Stimulated activated CD4-positive, alpha-beta T cell treated with anti-CD3 and anti-CD28 coated beads, TNF-alpha, amount 100 ng/mL, for 1 hour (primary cell): ENCODE measurements around the gene TRIB2.

Experiments used
- DNase-seq, 3 donors: peaks; one replicate each; pipeline ENCODE4 v3.0.0-alpha.2; 2020; ENCODE audit warnings: low read depth in 3 of 3, low spot score in 1 of 3

Gene TRIB2

DNA sequence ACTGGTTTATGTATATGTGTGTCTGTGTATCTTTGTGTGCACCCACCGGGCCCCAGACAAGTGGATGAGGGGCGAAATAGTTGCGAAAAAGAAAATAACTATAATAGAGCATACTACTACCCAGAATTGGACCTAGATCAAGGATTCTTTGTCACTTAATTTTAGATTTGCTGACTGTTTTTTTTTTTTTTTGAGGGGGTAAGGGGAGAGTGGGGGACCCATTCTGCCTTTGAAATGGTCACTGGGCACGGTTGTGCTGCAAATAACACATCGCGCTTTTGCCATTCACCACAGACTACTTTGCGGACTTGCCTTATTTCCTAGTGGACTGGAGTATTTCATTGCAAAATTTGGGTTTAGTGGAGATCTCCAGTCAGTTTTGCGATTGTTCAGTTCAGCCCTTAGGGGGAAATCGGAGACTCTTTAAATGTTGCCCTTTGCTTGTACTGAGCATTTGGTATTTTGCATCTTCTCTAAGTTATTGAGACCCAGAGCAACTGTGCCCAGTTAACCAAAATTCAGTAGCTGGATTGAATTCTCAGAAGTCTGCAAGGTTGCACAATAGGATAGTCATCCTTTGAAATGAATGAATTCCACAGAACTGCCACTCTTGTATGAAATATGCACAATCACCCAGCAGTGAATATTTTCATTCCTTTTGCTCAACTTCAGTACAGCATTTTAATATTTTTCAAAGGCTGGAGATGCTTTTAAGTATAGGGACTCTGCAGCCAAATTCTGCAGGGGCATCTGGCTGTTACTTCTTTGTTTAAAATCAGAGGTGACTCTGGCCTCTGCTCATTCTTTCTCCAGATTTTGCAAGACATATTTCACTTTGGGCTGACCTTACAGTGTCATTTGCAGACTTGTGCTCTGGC is 2.9 kb downstream of the TRIB2 start:
- no peak for DNase-seq

DNA sequence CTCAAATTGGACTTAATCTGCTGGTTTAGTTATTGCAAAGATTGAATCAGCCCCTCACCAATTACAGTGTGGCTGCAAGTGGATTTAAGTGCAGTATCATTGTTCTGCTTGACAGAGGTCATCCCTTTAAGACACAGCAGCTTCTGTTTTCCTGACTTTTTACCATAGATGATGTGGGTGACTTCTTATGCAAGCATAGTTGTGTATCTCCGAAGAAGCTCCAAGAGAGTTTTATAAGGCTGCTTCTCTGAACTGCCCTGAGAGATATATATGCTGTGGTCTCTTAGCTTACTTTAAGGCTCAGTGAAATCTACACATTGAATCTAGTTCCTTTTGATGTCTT is 3.5 kb downstream of the TRIB2 start:
- DNase-seq: no peak

- no peak for DNase-seq
These were observed 4.1 kb downstream of the TRIB2 start for GRCh38 chr2:12720754-12721378.

GRCh38 chr2:12721566-12722446 is 5.1 kb downstream of the TRIB2 start:
- DNase-seq: no peak

DNA sequence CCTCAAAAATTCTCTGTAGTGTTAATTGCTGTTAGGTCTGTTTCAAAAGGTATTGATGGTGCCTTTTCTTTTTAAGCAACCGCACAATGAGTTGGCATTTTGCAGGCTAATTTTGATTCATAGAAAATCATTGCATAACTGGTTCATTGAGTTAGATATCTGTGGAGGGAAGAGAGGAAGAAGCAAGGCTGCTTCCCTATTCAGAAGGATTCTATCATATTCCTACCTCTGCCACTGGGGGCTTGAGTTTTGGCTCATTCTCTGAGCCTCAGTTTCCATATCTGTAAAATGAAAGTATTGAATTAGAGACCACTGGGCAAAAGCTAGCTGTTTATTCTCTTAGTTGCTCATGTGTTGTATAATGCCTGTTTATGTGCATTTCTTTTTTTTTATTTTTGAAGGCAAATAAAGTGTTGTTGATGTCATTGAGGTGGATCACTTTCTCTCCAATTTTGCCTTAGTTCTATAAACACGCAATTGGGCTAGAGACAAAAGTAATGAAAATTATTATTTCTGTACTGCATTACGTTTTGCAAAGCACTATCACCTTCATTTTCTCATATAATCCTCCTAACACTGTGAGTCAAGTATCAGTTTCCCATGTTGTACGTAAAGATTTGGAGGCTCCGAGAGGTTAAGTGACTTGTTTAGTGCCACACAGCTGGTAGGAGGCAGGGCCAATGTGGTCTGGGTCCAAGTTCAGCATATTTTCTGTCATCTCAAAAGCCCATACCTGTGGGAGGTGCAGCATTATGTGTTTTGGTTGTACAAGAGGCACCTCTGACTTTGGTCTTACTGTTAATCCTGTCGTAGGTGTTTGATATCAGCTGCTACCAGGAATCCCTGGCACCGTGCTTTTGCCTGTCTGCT is 5.9 kb downstream of the TRIB2 start:
- DNase-seq: no peak

DNA sequence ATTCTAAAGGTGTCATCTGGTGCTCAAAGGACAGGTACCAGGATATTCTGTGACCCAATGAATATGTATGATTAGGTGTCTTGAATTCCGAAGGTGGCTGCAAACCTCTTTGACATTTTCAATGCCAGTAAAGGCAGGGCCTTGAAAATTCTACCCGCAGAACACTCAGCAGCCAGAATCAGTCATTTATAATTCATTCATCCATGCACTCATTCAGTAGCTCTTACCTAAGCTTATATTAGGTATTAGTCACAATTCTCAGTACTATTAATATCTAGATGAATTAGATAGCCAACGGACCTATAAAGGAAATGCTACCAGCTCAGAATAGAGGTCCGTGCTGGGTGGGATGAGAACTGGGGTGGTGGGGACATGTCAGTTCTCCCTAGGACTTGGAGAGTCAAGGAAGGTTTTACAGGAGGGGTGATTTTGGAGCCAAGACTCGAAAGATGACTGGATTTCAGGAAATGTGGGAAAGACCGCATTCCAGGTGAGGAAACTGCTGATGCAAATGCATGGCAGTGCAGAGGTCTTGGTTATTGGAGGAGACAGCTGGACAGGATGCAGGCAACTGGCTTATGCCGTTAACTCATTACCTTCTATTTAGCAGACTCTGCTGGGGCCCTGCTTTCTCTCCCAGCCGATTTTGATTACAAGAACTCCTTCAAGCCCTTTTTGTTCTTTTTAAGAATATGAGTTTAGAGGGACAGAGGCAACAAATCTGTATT is 7.2 kb downstream of the TRIB2 start:
- no peak for DNase-seq

DNA sequence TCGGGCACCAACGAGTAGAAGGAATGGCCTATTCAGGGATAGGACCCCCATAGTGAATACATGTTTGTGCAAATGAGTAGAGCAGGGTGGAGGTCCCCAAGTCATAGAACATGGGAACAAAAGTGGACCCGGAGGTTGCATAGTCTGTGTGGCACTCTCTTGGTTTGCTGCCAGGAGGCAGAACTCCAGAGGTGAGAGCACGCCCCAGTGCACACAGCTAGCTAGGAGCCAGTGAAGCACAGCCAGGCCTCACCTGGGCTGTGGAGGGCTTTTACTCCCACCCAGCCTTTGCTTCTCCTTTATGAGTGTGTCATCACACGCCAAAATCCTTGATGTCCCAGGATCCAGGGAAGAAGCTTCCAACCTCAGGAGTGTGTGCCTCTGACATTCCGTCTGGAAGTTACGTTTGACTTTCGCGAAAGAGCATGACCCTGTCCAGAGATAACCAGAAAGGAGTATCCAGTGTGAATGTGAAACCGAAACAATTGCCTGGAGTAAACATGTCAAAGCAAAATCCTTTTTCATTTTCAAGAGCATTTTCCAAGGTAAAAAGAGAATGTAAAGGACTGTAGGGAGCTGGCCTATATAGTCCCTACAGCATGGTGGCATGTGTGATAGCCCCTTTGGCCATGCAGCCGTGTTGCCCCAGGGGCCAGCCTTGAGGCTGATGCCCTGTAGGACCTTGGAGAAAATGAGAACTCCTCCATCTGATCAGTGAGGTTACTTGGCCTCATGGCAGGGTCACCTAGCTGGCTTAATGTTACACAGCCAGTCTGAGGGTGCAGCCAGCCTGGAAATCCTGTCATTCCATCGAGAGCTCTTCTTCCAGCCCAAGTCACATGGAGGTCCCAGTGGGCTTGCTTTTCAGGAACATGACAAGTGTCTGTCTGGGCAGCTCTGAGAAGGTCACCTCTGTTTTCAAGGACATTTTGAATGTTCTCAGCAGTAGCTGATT is 8.8 kb downstream of the TRIB2 start:
- DNase-seq: no peak

DNA sequence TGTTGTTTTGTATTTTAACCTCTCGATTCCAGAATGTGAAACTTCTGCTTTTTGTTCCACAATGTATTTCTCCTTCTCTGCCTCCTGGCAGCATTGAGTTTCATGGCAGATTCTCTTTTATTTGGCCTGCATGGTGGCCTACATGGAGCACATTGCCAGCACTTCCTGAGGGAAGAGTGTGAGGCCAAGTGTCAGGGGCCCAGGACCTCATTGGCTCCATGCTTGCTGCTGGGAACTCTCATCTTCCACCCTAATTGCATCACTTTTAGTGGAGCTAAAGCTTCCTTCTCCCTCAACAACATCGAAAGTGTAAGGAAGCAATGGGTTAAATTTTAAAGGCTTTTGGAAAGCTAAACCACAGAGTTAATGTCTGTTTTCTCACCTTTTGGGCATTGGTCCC is 9.5 kb downstream of the TRIB2 start:
- no peak for DNase-seq

DNA sequence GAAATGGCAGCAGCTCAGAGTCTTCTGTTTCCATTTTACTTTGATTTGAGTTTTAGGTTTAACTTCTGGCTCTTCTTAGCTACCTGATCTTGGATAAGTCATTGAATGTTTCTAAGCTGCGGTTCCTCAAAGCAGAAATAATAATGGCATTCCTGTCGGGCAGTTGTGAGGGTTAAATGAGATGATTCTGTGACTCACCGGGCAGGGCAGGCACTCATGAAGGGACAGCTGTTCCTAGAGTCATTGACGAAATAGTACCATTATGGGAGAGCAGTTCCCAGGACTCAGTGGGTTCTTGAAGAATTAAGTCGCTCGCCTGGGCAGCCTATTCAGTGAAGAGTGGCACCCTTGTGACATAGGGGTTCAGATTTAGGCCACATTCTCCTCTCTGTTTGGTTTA is 10.3 kb downstream of the TRIB2 start:
- no peak for DNase-seq

GRCh38 chr2:12727641-12728040 is 10.9 kb downstream of the TRIB2 start:
- DNase-seq: no peak

GRCh38 chr2:12728221-12728777 is 11.6 kb downstream of the TRIB2 start:
- DNase-seq: no peak

DNA sequence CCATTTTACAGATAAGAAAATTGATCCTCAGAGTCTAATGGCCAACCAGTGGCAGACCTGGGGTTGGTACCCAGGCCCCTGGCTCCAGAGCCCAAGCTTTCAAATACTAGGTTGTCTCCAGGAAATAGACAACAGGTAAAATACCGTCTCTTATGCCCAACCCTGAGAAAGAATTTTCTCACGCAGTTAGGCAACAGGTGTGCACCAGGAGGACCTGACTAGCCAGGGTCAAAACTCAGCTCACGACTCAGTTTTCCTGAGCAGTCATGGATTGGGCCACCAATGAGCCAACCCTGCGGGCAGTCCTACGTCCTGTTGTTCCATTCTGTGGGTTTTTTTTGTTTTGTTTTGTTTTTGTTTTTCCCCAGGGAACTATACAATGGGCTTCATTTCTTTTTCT is 13.5 kb downstream of the TRIB2 start:
- DNase-seq: no peak

DNA sequence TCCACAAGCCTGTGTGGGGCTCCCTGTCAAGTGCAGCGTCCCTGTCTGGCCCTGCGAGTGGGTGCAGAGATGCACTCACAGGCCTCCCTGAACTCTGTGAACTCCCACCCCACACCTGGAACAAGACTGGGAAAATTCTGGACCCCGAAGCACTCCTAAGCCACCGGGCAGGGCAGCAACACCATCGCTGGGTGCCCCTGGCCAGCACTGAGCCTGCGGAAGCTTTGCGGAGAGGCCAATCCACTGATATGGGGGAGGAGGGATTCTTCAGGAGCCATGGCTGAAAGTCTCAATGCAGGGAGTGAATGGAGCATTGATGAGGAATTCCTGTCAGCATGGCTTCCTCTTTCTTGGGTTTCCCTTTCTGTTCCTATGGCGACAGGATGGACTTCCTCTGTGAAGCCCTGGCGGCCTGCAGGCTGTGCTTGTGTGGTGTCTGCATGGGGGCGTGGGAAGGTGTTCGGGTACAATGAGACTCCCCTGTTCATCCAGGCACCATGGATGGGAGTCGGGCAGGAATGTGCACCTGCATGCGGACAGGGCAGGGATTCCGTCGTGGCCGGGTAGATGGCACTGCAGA is 15.1 kb downstream of the TRIB2 start:
- DNase-seq: no peak

DNA sequence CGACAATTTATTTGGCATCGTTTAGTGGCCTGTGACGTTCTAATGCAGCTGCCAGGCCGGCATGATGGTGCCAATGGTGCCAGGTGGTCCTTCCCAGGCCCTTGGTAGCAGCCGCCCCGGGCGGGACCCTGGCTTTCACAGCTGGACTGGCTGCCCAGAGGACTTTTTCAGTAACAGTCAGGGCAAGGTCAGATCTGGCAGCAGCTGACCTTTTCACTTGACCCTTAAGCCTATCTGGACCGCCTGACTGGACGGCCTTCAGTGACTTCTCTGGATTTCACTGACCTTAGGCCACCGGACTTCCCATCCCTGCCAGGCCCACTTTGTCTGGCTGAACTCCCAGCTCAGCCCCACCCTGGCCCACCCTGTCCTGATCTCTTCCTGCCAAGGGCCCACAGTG is 15.9 kb downstream of the TRIB2 start:
- no peak for DNase-seq

DNA sequence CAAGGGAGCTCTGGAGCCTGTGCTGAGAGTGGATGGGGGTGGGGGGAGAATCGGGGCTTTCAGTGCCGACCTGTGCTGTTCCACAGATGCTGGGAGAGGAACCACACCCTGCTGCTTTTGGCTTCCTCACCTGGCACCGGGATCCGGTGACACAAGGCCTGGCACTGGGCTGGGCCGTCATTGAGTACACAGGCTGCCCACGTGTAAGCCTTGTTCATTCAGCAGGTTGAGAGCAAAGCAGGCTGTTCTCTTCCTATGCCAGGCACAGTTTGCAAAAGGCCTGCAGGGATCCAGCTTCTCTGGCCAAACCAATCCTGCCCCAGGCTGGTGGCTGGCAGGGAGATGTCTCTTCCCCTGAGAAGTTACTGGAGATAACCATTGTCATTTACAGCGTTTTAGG is 17.1 kb downstream of the TRIB2 start:
- DNase-seq: no peak

DNA sequence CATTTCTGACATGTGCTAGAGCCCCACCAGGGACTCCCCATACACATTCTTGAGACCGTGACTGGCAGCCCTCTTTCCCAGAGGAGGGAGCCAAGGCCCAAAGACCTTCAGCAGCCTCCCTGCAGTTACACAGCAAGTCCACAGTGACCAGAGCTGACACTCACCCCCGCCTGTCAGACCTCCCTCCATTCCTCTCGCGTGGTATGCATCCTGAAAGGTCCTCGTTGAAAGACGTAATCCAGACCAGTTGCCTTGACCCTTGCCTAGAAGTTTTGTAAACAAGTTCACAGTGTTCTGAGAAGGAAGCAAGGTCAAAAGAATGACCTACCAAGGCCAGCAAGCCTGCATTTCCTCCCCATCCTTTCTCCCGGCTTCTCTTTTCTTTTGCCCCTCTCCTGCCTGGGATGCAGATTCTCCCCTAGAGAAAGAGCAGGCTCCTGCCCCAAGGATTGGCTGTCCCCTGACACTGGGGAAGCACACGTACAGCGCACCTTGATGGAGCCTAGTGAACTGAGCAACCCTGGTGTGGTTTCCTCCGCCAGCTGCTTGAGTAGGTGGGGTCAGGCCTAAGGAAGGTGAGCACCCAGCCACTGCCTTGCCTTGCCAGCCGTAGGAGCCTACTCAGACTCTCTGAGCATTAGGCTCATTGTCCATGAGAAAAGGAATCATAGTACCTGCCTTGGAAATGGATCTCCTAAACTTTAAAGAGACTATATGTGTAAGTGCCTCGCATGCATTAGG is 18.3 kb downstream of the TRIB2 start:
- no peak for DNase-seq

GRCh38 chr2:12737297-12737696 is 20.6 kb downstream of the TRIB2 start:
- no peak for DNase-seq
